Measurements from ENCODE around the gene IL27RA.

GRCh38 chr19:14082675-14082960 is 51.1 kb downstream of the IL27RA start:
- TF ChIP-seq ZC3H10 (CRISPR knock-in tag; IDR thresholded peaks at IDR 0.05) (no peak), PATZ1 (CRISPR knock-in tag; IDR thresholded peaks at IDR 0.05; ENCODE audit: borderline replicate concordance) (no peak), CSDC2 (CRISPR knock-in tag; IDR thresholded peaks at IDR 0.05) (no peak), OSR1 (CRISPR knock-in tag; IDR thresholded peaks at IDR 0.05) (no peak)
